PC-3 (cell line): ENCODE results near the gene SNRPA.

Source experiments
- CTCF ChIP-seq: fragments of 300-600 bp; sonication (generic); conservative IDR thresholded peaks from 2 replicates; pipeline ENCODE4 v1.5.1; 2017; ENCODE audit warnings: antibody characterized with exemption, low read depth, mild to moderate bottlenecking, low read length
- EZH2 ChIP-seq: fragments of 300-600 bp; sonication (generic); IDR thresholded peaks from one replicate; pipeline ENCODE4 v1.6.1; 2017; ENCODE audit warnings: antibody characterized with exemption, mild to moderate bottlenecking, low read length; ENCODE audit not compliant: unreplicated experiment

- TF ChIP-seq CTCF, result no peak
- TF ChIP-seq EZH2, result no peak
These were observed 32.9 kb upstream of the SNRPA start for GRCh38 chr19:40717880-40718773.
